OCI-LY7 (cell line): Measurements from ENCODE around the gene KIAA1217. TPM values are rescaled to one million over a fixed set of nuclear protein-coding genes. Genes with fewer than 3 reads are reported as not detected.

Experiments used
- BruUV-seq: library from RNA; stranded (reverse); fragments of 400-500 nt; replicated peaks from 2 replicates; lab custom pipeline; 2021; lab: Mats Ljungman, UMichigan
- CTCF ChIA-PET: fragments of 300-600 bp; sonication (Branson Sonifier 250); formaldehyde crosslinking; loops from one replicate; lab custom pipeline; 2022; ENCODE audit warnings: antibody characterized with exemption; ENCODE audit not compliant: unreplicated experiment; lab: Charles Lee
- POLR2A ChIA-PET: fragments of 300-600 bp; sonication (Branson Sonifier 250); formaldehyde crosslinking; loops from one replicate; lab custom pipeline; 2022; ENCODE audit warnings: antibody characterized with exemption; lab: Charles Lee
- DNase-seq: peaks from one replicate; pipeline ENCODE4 v3.0.0-alpha.2; 2015; ENCODE audit warnings: low spot score
- H2AFZ ChIP-seq: fragments of 200-600 bp; sonication (generic), shearing (Covaris generic); 2 replicates; pipeline ENCODE4 v1.6.1; 2014; ENCODE audit warnings: mild to moderate bottlenecking, antibody characterized with exemption, low read length, moderate library complexity
- H3K27ac ChIP-seq: fragments of 200-600 bp; sonication (generic); 2 replicates; pipeline ENCODE4 v1.5.1; 2014; ENCODE audit warnings: mixed run types, low read depth, mild to moderate bottlenecking, moderate library complexity, low read length, inconsistent platforms; ENCODE audit not compliant: poor library complexity, severe bottlenecking
- H3K36me3 ChIP-seq: fragments of 200-600 bp; sonication (generic); 2 replicates; pipeline ENCODE4 v1.6.1; 2014; ENCODE audit warnings: mild to moderate bottlenecking, antibody characterized with exemption, low read length, moderate library complexity, mixed read lengths; ENCODE audit not compliant: insufficient read depth
- H3K4me1 ChIP-seq: fragments of 200-600 bp; sonication (generic); 2 replicates; pipeline ENCODE4 v1.5.1; 2014; ENCODE audit warnings: mild to moderate bottlenecking, low read length; ENCODE audit not compliant: insufficient read depth, poor library complexity, severe bottlenecking
- H3K4me2 ChIP-seq: fragments of 200-600 bp; sonication (generic); 2 replicates; pipeline ENCODE4 v1.6.1; 2014; ENCODE audit warnings: mild to moderate bottlenecking, low read length
- H3K4me3 ChIP-seq: fragments of 200-600 bp; sonication (generic); 2 replicates; pipeline ENCODE4 v1.5.1; 2014; ENCODE audit warnings: mild to moderate bottlenecking, low read depth, low read length; ENCODE audit not compliant: poor library complexity, severe bottlenecking
- H3K79me2 ChIP-seq: fragments of 200-600 bp; sonication (generic); 2 replicates; pipeline ENCODE4 v1.6.1; 2016; ENCODE audit warnings: low read depth, mild to moderate bottlenecking, low read length, moderate library complexity, mixed read lengths; ENCODE audit not compliant: insufficient read depth
- H3K9me2 ChIP-seq: fragments of 200-600 bp; sonication (generic); 2 replicates; pipeline ENCODE4 v1.6.1; 2016; ENCODE audit warnings: mild to moderate bottlenecking, low read length, mixed read lengths; ENCODE audit not compliant: insufficient read depth
- H3K9me3 ChIP-seq: fragments of 200-600 bp; sonication (generic); 2 replicates; pipeline ENCODE4 v1.6.1; 2014; ENCODE audit warnings: mild to moderate bottlenecking, mixed run types, low read length, mixed read lengths
- H4K20me1 ChIP-seq: fragments of 200-600 bp; sonication (generic); 2 replicates; pipeline ENCODE4 v1.6.1; 2014; ENCODE audit warnings: mild to moderate bottlenecking, antibody characterized with exemption, low read length, moderate library complexity, mixed read lengths; ENCODE audit not compliant: insufficient read depth
- EZH2phosphoT487 ChIP-seq: fragments of 200-600 bp; sonication (generic); IDR thresholded peaks from 2 replicates; pipeline ENCODE4 v1.6.1; 2018; ENCODE audit warnings: low read depth, borderline replicate concordance, mild to moderate bottlenecking, mixed run types, antibody characterized with exemption, low read length, moderate library complexity, mixed read lengths
- intact Hi-C: fragments of 100-400 bp; cut with micrococcal nuclease; formaldehyde crosslinking; loops from one replicate; pipeline ENCODE4 v1.10.0; 2022; ENCODE audit not compliant: unreplicated experiment
- total RNA-seq, 2 experiments: library from RNA; depleted of rRNA in 1 of 2; stranded (reverse); fragments of >200 nt in 1 of 2; shearing (Covaris generic) in 1 of 2; gene quantifications; 2 replicates each; pipeline ENCODE4 v1.2.3, GENCODE V29; 2014 to 2022
- TF ChIP-seq, protein P1 (sequence below): fragments of 200-600 bp; sonication (generic); conservative IDR thresholded peaks from 2 replicates; pipeline ENCODE4 v1.5.1; 2014; ENCODE audit warnings: mild to moderate bottlenecking, antibody characterized with exemption, low read length, moderate library complexity, mixed read lengths

Gene KIAA1217
- total RNA-seq, 2 experiments from 2014 or later, result not detected

- H3K4me3 ChIP-seq, result no peak overlapping the region
- no peak overlapping the region for H3K27ac ChIP-seq
- no peak for TF ChIP-seq EZH2phosphoT487
- TF ChIP-seq, protein P1, sequence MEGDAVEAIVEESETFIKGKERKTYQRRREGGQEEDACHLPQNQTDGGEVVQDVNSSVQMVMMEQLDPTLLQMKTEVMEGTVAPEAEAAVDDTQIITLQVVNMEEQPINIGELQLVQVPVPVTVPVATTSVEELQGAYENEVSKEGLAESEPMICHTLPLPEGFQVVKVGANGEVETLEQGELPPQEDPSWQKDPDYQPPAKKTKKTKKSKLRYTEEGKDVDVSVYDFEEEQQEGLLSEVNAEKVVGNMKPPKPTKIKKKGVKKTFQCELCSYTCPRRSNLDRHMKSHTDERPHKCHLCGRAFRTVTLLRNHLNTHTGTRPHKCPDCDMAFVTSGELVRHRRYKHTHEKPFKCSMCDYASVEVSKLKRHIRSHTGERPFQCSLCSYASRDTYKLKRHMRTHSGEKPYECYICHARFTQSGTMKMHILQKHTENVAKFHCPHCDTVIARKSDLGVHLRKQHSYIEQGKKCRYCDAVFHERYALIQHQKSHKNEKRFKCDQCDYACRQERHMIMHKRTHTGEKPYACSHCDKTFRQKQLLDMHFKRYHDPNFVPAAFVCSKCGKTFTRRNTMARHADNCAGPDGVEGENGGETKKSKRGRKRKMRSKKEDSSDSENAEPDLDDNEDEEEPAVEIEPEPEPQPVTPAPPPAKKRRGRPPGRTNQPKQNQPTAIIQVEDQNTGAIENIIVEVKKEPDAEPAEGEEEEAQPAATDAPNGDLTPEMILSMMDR, result no peak
- no peak for DNase-seq
- H3K4me1 ChIP-seq, result no peaks in the 10 kb centered on the region
- ChIA-PET POLR2A (interaction anchor here (0.7 kb wide), 1 partner anchor 120 kb away, joined by 4 read pairs; no protein-coding TSS in a partner anchor), CTCF (no interaction called here)
- no peaks in the 10 kb centered on the region for H3K9me2 ChIP-seq
- no peaks in the 10 kb centered on the region for H3K9me3 ChIP-seq
- no peaks in the 10 kb centered on the region for H4K20me1 ChIP-seq
- H2AFZ ChIP-seq, result no peak overlapping the region
- intact Hi-C loops, result no loop called here
- H3K79me2 ChIP-seq, result no peaks in the 10 kb centered on the region
- BruUV-seq, result no TSS peak
- no peaks in the 10 kb centered on the region for H3K36me3 ChIP-seq
- no peak overlapping the region for H3K4me2 ChIP-seq
These were observed 224.8 kb downstream of the KIAA1217 start for GRCh38 chr10:24433705-24434104.

DNA sequence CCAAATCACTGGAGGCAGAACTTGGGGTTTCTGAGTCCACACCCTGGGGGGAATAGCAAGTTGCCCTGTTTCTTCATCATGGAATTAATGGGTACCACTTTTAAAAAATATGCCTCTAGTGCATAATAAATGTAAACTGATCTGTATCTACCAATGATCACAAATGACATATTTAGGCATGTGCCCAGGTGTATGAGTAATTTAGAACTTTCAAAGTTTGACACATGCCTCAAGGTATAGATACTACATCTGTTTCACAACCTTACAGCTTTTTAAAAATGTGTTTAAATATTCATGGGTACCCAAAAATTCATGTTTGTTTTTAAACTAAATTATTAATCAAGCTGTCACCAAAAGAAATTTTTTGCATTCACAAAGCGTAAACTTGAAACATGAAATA lies 226.0 kb downstream of the KIAA1217 start:
- POLR2A ChIA-PET, result interaction anchor here (0.5 kb wide), 1 partner anchor 22 kb away, joined by 3 read pairs; no protein-coding TSS in a partner anchor
- no peak overlapping the region for H3K4me2 ChIP-seq
- no peak overlapping the region for H2AFZ ChIP-seq
- intact Hi-C loops, result no loop called here
- CTCF ChIA-PET, result no interaction called here
- H3K9me3 ChIP-seq, result no peaks in the 10 kb centered on the region
- H3K79me2 ChIP-seq, result no peaks in the 10 kb centered on the region
- no peaks in the 10 kb centered on the region for H3K9me2 ChIP-seq
- no peaks in the 10 kb centered on the region for H3K4me1 ChIP-seq
- no peaks in the 10 kb centered on the region for H4K20me1 ChIP-seq
- no peak overlapping the region for H3K4me3 ChIP-seq
- no peak for TF ChIP-seq EZH2phosphoT487
- TF ChIP-seq, protein P1, result no peak
- no TSS peak for BruUV-seq
- DNase-seq, result no peak
- H3K27ac ChIP-seq, result no peak overlapping the region
- H3K36me3 ChIP-seq, result no peaks in the 10 kb centered on the region

- TF ChIP-seq, protein P1, result no peak
- TF ChIP-seq EZH2phosphoT487, result no peak
- no peak for DNase-seq
- H3K36me3 ChIP-seq, result no peaks in the 10 kb centered on the region
- H4K20me1 ChIP-seq, result no peaks in the 10 kb centered on the region
- no TSS peak for BruUV-seq
- H3K4me1 ChIP-seq, result no peaks in the 10 kb centered on the region
- H2AFZ ChIP-seq, result no peak overlapping the region
- no peak overlapping the region for H3K4me2 ChIP-seq
- CTCF ChIA-PET, result no interaction called here
- POLR2A ChIA-PET, result interaction anchor here (0.5 kb wide), 1 partner anchor 21 kb away, joined by 3 read pairs; no protein-coding TSS in a partner anchor
- intact Hi-C loops, result no loop called here
- no peak overlapping the region for H3K4me3 ChIP-seq
- no peaks in the 10 kb centered on the region for H3K9me2 ChIP-seq
- H3K9me3 ChIP-seq, result no peaks in the 10 kb centered on the region
- no peak overlapping the region for H3K27ac ChIP-seq
- no peaks in the 10 kb centered on the region for H3K79me2 ChIP-seq
These were observed 226.4 kb downstream of the KIAA1217 start for GRCh38 chr10:24435374-24435773.
